Lower leg skin (tissue), 3 donors: Measurements from ENCODE around the gene SPTB.

ENCODE experiments used
- CTCF ChIP-seq, 3 donors: fragments of 450-650 bp; IDR thresholded peaks; one replicate each; pipeline ENCODE4 v1.5.1; 2016; ENCODE audit warnings: antibody characterized with exemption in 3 of 3, mild to moderate bottlenecking in 3 of 3, moderate library complexity in 2 of 3
- POLR2A ChIP-seq, 2 donors: fragments of 450-650 bp; IDR thresholded peaks; one replicate each; pipeline ENCODE4 v1.6.1; 2016 to 2017; ENCODE audit warnings: antibody characterized with exemption in 2 of 2, mild to moderate bottlenecking in 1 of 2, moderate library complexity in 1 of 2

- TF ChIP-seq CTCF (IDR thresholded peaks at IDR 0.05) (no peak), POLR2A (IDR thresholded peaks at IDR 0.05) (no peak)
These were observed 125.0 kb downstream of the SPTB start for GRCh38 chr14:64754685-64755084.
